Left ventricle myocardium inferior (tissue), 1 donor: ENCODE results near the gene BCO1. TPM values are rescaled to one million over a fixed set of nuclear protein-coding genes. Genes with fewer than 3 reads are reported as not detected.

Source experiments
- DNase-seq: peaks from one replicate; pipeline ENCODE4 v3.0.0-alpha.2; 2020
- H3K27ac ChIP-seq: fragments of 200-600 bp; replicated peaks from 2 replicates; pipeline ENCODE4 v1.8.0; 2021
- H3K27me3 ChIP-seq: fragments of 200-600 bp; 2 replicates; pipeline ENCODE4 v1.8.0; 2021; ENCODE audit warnings: low read depth
- H3K36me3 ChIP-seq: fragments of 200-600 bp; 2 replicates; pipeline ENCODE4 v1.8.0; 2021
- H3K4me1 ChIP-seq: fragments of 200-600 bp; 2 replicates; pipeline ENCODE4 v1.8.0; 2021
- H3K4me3 ChIP-seq: fragments of 200-600 bp; 2 replicates; pipeline ENCODE4 v1.8.0; 2021; ENCODE audit warnings: mild to moderate bottlenecking, moderate library complexity
- H3K9me3 ChIP-seq: fragments of 200-600 bp; replicated peaks from 2 replicates; pipeline ENCODE4 v1.8.0; 2021
- intact Hi-C: fragments of 100-400 bp; cut with micrococcal nuclease; formaldehyde crosslinking; loops from one replicate; pipeline ENCODE4 v1.11.0; 2022
- long read RNA-seq: library from polyadenylated mRNA; unstranded; transcript quantifications from one replicate; pipeline ENCODE4 v2.0.0, GENCODE V29; 2021
- total RNA-seq: library from RNA; stranded (reverse); fragmentation: NEBNext Ultra II Directional; extraction: Animal tissue kit (Norgen Biotek cat#: 25700); gene quantifications from one replicate; pipeline ENCODE4 v1.2.1, GENCODE V29; 2021
- TF ChIP-seq, protein P1 (sequence below): fragments of 200-600 bp; IDR thresholded peaks from 2 replicates; pipeline ENCODE4 v1.8.0; 2021; ENCODE audit warnings: antibody characterized with exemption, mild to moderate bottlenecking, borderline replicate concordance
- donor health status: DM: no; HTN: yes; CAD: no; lungs with severe emphysema.

Gene BCO1
- not detected for total RNA-seq
- long read RNA-seq, result 0 reads

DNA sequence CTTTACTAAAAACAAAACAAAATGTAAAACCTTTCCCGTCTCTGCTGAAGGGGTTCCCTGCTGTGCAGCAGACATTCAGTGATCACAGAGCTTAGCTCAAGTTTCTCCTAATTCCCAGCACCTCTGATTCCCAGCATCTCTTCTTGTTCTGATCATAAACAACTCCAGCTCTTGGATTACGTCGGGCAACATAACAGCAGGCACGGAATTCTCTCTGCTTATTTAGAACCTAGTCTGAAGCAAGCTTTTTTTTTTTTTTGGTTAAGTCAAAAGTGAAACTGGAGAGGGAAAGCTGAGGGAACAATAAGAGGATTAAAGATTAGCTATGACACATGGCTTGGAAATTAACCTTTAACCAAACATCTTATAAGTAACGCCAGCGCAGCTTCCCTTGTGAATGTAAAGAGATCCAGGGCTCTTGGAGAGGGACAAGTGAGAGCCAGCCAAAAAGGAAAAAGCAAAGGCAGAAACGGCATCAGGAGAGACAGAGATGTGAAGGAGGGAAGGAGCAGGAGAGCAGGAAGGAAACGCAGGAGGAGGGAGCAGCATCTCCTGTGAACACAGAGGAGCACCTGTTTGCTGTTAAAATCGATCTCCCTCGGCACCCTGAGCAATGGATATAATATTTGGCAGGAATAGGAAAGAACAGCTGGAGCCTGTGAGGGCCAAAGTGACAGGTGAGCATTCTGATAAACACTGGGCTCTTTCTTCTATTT lies at the start of gene BCO1:
Gene BCO1 (plus strand): TSS at position 394 of the 716 bp plus-strand sequence. CDS start 220 bp downstream, at position 614.
- intact Hi-C loops, result no loop called here
- no peaks in the 10 kb centered on the region for H3K9me3 ChIP-seq
- H3K4me1 ChIP-seq, result peaks cover 17% of the 10 kb centered on the region
- H3K27ac ChIP-seq, result peak within 1 kb of the TSS; percentile 86
- no peaks in the 10 kb centered on the region for H3K27me3 ChIP-seq
- H3K4me3 ChIP-seq, result peak within 1 kb of the TSS; percentile 50
- TF ChIP-seq, protein P1, sequence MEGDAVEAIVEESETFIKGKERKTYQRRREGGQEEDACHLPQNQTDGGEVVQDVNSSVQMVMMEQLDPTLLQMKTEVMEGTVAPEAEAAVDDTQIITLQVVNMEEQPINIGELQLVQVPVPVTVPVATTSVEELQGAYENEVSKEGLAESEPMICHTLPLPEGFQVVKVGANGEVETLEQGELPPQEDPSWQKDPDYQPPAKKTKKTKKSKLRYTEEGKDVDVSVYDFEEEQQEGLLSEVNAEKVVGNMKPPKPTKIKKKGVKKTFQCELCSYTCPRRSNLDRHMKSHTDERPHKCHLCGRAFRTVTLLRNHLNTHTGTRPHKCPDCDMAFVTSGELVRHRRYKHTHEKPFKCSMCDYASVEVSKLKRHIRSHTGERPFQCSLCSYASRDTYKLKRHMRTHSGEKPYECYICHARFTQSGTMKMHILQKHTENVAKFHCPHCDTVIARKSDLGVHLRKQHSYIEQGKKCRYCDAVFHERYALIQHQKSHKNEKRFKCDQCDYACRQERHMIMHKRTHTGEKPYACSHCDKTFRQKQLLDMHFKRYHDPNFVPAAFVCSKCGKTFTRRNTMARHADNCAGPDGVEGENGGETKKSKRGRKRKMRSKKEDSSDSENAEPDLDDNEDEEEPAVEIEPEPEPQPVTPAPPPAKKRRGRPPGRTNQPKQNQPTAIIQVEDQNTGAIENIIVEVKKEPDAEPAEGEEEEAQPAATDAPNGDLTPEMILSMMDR, result no peak
- no peaks in the 10 kb centered on the region for H3K36me3 ChIP-seq
- no peak for DNase-seq

GRCh38 chr16:81189100-81189664 lies 49.3 kb upstream of the BCO1 start:
- TF ChIP-seq, protein P1, result no peak
- Histone ChIP-seq H3K4me1 (peaks cover 15% of the 10 kb centered on the region), H3K36me3 (no peaks in the 10 kb centered on the region), H3K9me3 (no peaks in the 10 kb centered on the region), H3K4me3 (no peak overlapping the region), H3K27ac (peak overlapping the region; percentile 67), H3K27me3 (peaks cover 3% of the 10 kb centered on the region)
- DNase-seq, result peak; percentile 85
- intact Hi-C loops, result no loop called here

GRCh38 chr16:81190667-81191066 lies 47.8 kb upstream of the BCO1 start:
- intact Hi-C loops, result no loop called here
- peaks cover 3% of the 10 kb centered on the region for H3K27me3 ChIP-seq
- no peak overlapping the region for H3K27ac ChIP-seq
- H3K4me3 ChIP-seq, result no peak overlapping the region
- TF ChIP-seq, protein P1, result no peak
- no peak for DNase-seq
- H3K36me3 ChIP-seq, result no peaks in the 10 kb centered on the region
- H3K4me1 ChIP-seq, result peaks cover 15% of the 10 kb centered on the region
- H3K9me3 ChIP-seq, result no peaks in the 10 kb centered on the region

DNA sequence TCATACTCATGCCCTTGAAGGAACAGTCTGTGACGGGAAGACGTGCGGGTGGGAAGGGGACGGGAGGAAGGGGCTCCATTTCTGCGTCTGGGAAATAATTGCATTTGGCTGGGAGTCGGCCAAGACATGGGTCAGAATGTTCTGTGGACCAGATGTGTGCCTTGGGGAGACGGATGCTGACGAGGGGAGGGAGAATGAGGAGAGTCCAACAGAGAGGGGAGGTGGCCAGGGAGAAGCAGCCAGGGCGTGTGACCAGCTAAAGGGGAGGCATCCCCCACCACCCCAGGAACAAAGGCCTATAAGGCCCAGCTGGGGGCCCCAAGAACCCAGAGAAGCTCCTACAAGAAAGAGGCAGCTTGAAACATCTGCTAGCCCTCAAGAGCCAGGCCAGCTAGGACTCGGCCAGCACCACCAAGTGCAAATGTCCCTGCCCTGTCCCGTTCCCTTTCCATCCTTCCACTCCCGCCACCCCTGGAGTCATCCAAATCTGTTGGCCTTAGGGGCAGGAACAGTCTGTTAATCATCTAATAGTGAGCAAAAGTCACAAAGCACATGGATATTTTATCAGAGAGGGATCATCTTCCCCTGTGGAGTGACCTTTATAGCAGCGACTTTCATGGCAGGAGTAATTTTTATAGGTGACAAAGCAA lies 42.5 kb upstream of the BCO1 start:
- TF ChIP-seq, protein P1, result no peak
- H3K4me3 ChIP-seq, result no peak overlapping the region
- DNase-seq, result no peak
- no peak overlapping the region for H3K27ac ChIP-seq
- peaks cover 22% of the 10 kb centered on the region for H3K27me3 ChIP-seq
- H3K9me3 ChIP-seq, result no peaks in the 10 kb centered on the region
- intact Hi-C loops, result no loop called here
- no peaks in the 10 kb centered on the region for H3K36me3 ChIP-seq
- H3K4me1 ChIP-seq, result no peaks in the 10 kb centered on the region

DNA sequence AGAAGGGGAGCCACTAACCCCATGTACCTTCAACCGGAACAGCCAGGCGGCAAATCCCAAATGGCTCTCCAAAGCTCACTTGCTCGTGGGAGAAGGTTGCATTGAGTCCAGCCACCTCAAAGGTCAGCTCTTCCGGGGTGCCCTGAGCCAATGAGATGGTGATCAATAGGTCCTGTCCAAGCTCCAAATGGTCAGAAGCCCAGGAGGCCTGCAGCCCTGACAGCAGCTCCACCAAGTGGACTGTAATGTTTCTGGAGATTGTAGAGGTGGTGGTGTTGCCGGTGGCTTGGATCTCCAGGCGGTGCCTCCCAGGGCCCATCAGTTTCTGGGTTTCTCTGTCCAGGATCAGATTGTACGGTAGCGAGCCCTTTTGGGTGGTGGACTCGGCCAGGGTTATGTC lies 39.9 kb upstream of the BCO1 start:
- Histone ChIP-seq H3K27me3 (peaks cover 22% of the 10 kb centered on the region), H3K9me3 (no peaks in the 10 kb centered on the region), H3K4me3 (no peak overlapping the region), H3K27ac (no peak overlapping the region), H3K4me1 (no peaks in the 10 kb centered on the region), H3K36me3 (no peaks in the 10 kb centered on the region)
- TF ChIP-seq, protein P1, result peak; percentile 33
- intact Hi-C loops, result no loop called here
- DNase-seq, result no peak
